GM12892 (cell line): ENCODE measurements around the gene ABL1.

ENCODE experiments used
- POLR2A ChIP-seq: IDR thresholded peaks from 2 replicates; pipeline ENCODE4 v1.6.1; 2011; ENCODE audit warnings: low read depth, low read length, control low read depth
- POLR2AphosphoS5 ChIP-seq: IDR thresholded peaks from 2 replicates; pipeline ENCODE4 v1.6.1; 2011; ENCODE audit warnings: low read depth, low read length, control low read depth
- TAF1 ChIP-seq: IDR thresholded peaks from 2 replicates; pipeline ENCODE4 v1.6.1; 2011; ENCODE audit warnings: low read depth, mild to moderate bottlenecking, control low read depth, low read length, borderline replicate concordance

DNA sequence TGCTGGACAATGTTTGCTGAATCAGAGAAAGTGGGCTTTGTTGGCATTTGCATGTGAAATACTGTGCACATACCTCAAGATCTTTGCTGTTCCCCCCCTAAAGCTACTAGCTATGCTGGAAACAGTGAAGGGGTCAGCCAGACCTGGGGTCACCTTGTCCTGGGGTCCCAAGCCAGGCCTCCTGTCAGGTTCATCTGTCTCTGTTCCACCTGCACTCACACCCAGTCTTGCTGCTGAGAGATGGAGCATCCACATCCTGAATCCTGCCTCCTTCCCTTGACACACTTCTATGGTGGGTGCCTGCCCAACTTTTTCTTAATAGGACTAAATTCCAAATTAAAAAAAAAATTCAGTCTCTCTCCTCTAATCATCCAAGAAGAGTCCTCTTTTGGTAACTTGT lies 4.0 kb upstream of the ABL1 start:
- no peak for TF ChIP-seq POLR2A
- TF ChIP-seq POLR2AphosphoS5, result no peak
- TF ChIP-seq TAF1, result no peak
